Gastroesophageal sphincter (tissue), 4 donors: Measurements from ENCODE around the gene FNIP2. TPM values are rescaled to one million over a fixed set of nuclear protein-coding genes. Genes with fewer than 3 reads are reported as not detected.

ENCODE experiments used
- ATAC-seq: fragments of 150-250 bp; one replicate; pipeline ENCODE4 v1.9.1; 2016; ENCODE audit warnings: mild to moderate bottlenecking, moderate library complexity
- H3K27ac ChIP-seq, 4 donors: fragments of 200-600 bp; sonication (generic) in 3 of 4; 1 replicate in 3 of 4; 2 replicates in 1 of 4; pipeline ENCODE4 v1.5.1; 2016 to 2019
- H3K27me3 ChIP-seq: fragments of 200-600 bp; sonication (generic); one replicate; pipeline ENCODE4 v1.5.1; 2019
- H3K36me3 ChIP-seq, 2 donors: fragments of 200-600 bp; sonication (generic); one replicate each; pipeline ENCODE4 v1.5.1; 2019; ENCODE audit warnings: control low read depth in 1 of 2
- H3K4me1 ChIP-seq, 3 donors: fragments of 200-600 bp; sonication (generic); 1 replicate in 2 of 3; 2 replicates in 1 of 3; pipeline ENCODE4 v1.5.1; 2016 to 2019; ENCODE audit warnings: control low read depth in 2 of 3
- H3K4me3 ChIP-seq, 2 donors: fragments of 200-600 bp; sonication (generic); one replicate each; pipeline ENCODE4 v1.5.1; 2019; ENCODE audit warnings: mild to moderate bottlenecking in 1 of 2, moderate library complexity in 1 of 2
- H3K9me3 ChIP-seq, 3 donors: fragments of 200-600 bp; sonication (generic); one replicate each; pipeline ENCODE4 v1.5.1; 2017 to 2019; ENCODE audit warnings: control low read depth in 2 of 3
- EP300 ChIP-seq: sonication (generic); formaldehyde crosslinking; IDR thresholded peaks from one replicate; pipeline ENCODE4 v1.6.1; 2017; ENCODE audit warnings: antibody characterized with exemption, mild to moderate bottlenecking
- POLR2A ChIP-seq, 2 donors: fragments of 450-650 bp; IDR thresholded peaks; one replicate each; pipeline ENCODE4 v1.6.1; 2017; ENCODE audit warnings: antibody characterized with exemption in 2 of 2, mild to moderate bottlenecking in 2 of 2, moderate library complexity in 1 of 2
- POLR2AphosphoS5 ChIP-seq: sonication (generic); formaldehyde crosslinking; IDR thresholded peaks from one replicate; pipeline ENCODE4 v1.6.1; 2017; ENCODE audit warnings: antibody characterized with exemption
- WGBS, 2 donors: methylation state at CpG; one replicate each; pipeline ENCODE4 v1.1.5; 2018; ENCODE audit warnings: low coverage in 1 of 2; 5-methylcytosine and 5-hydroxymethylcytosine counted together
- total RNA-seq, 4 donors: library from RNA; depleted of rRNA; stranded (reverse); fragments of >200 nt; gene quantifications; one replicate each; pipeline ENCODE4 v1.1.0, GENCODE V29; 2016
- TF ChIP-seq, protein P1 (sequence below), 4 experiments: fragments of 200-600 bp in 2 of 4; fragments of 450-650 bp in 2 of 4; sonication (generic) in 1 of 4; IDR thresholded peaks; one replicate each; pipeline ENCODE4 v1.5.1; 2017 to 2019; ENCODE audit warnings: antibody characterized with exemption in 4 of 4, mild to moderate bottlenecking in 2 of 4, moderate library complexity in 2 of 4

FNIP2 gene
- total RNA-seq, 4 donors from 2014 or later: 53.0 to 135 (median 70.5) TPM

DNA sequence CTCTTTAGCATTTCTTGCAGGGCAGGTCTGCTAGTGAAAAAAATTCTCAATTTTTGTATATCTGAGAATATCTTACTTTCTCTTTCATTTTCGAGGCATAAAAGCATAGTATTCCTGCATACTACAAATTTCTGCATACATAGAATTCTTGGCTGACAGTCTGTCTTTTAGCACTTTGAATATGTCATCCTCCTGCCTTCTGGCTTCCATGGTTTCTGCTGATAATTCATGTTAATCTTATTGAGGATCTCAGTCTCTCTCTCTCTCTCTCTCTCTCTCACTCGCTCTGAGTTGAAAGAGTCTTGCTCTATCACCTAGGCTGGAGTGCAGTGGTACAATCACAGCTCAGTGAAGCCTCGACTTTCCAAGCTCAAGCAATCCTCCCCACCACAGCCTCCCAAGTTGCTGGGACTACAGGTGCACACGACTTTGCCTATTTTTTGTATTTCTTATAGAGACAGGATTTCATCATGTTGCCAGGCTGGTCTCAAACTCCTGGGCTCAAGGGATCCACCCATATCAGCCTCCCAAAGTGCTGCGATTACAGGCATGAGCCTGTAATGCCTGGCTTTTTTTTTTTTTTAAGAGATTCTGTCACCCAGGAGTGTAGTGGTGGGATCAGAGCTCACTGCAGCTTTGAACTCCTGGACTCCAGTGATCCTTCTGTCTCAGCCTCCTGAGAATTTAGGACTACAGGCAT is 161.3 kb downstream of the FNIP2 start:
- ATAC-seq: no peak
- 71 to 82% methylated on average over 5 of the region's 5 CpGs for WGBS, 2 donors
- no peaks in the 10 kb centered on the region for H3K27me3 ChIP-seq

DNA sequence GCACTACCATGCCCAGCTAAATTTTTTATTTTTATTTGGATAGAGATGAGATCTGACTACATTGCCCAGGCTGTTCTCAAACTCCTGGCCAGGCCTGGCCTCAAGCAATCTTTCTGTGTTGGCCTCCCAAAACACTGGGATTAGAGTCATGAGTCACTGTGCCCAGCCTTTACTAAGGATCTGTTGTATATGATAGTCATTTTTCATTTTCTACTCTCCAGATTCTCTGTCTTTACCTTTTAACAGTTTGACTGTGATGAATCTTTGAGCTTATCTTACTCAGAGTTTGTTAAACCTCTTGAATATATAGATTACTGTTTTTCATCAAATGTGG is 161.8 kb downstream of the FNIP2 start:
- ATAC-seq: no peak
- H3K4me1 ChIP-seq: no peaks in the 10 kb centered on the region
- H3K4me3 ChIP-seq: no peak overlapping the region
- no peaks in the 10 kb centered on the region for H3K9me3 ChIP-seq
- H3K27ac ChIP-seq: no peak overlapping the region
- TF ChIP-seq, protein P1, sequence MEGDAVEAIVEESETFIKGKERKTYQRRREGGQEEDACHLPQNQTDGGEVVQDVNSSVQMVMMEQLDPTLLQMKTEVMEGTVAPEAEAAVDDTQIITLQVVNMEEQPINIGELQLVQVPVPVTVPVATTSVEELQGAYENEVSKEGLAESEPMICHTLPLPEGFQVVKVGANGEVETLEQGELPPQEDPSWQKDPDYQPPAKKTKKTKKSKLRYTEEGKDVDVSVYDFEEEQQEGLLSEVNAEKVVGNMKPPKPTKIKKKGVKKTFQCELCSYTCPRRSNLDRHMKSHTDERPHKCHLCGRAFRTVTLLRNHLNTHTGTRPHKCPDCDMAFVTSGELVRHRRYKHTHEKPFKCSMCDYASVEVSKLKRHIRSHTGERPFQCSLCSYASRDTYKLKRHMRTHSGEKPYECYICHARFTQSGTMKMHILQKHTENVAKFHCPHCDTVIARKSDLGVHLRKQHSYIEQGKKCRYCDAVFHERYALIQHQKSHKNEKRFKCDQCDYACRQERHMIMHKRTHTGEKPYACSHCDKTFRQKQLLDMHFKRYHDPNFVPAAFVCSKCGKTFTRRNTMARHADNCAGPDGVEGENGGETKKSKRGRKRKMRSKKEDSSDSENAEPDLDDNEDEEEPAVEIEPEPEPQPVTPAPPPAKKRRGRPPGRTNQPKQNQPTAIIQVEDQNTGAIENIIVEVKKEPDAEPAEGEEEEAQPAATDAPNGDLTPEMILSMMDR (IDR thresholded peaks at IDR 0.05): no peak
- TF ChIP-seq POLR2A (IDR thresholded peaks at IDR 0.05) (no peak), EP300 (no peak), POLR2AphosphoS5 (no peak)
- H3K27me3 ChIP-seq: no peaks in the 10 kb centered on the region
- H3K36me3 ChIP-seq: no peaks in the 10 kb centered on the region

More for the DNA sequence above, 161.3 kb downstream of the FNIP2 start:
- Histone ChIP-seq H3K9me3 (no peaks in the 10 kb centered on the region), H3K4me3 (no peak overlapping the region), H3K36me3 (no peaks in the 10 kb centered on the region), H3K4me1 (no peaks in the 10 kb centered on the region), H3K27ac (no peak overlapping the region)
- TF ChIP-seq EP300: no peak
- TF ChIP-seq, protein P1 (IDR thresholded peaks at IDR 0.05): no peak
- TF ChIP-seq POLR2AphosphoS5: no peak

- ATAC-seq: no peak
- Histone ChIP-seq H3K4me1 (no peaks in the 10 kb centered on the region), H3K27ac (no peak overlapping the region), H3K27me3 (no peaks in the 10 kb centered on the region), H3K36me3 (no peaks in the 10 kb centered on the region), H3K4me3 (no peak overlapping the region), H3K9me3 (no peaks in the 10 kb centered on the region)
- WGBS, 2 donors: 40 to 82% methylated on average over 2 of the region's 2 CpGs
- no peak for TF ChIP-seq EP300
- TF ChIP-seq, protein P1 (IDR thresholded peaks at IDR 0.05): no peak
- TF ChIP-seq POLR2A (IDR thresholded peaks at IDR 0.05): no peak
- TF ChIP-seq POLR2AphosphoS5: no peak
These were observed 164.4 kb downstream of the FNIP2 start for GRCh38 chr4:158933236-158933635.

- Histone ChIP-seq H3K27me3 (no peaks in the 10 kb centered on the region), H3K9me3 (no peaks in the 10 kb centered on the region), H3K27ac (no peak overlapping the region), H3K4me3 (no peak overlapping the region), H3K36me3 (no peaks in the 10 kb centered on the region), H3K4me1 (no peaks in the 10 kb centered on the region)
- WGBS, 2 donors: 94 to 96% methylated on average over 6 of the region's 6 CpGs
- TF ChIP-seq EP300: no peak
- no peak for TF ChIP-seq POLR2A (IDR thresholded peaks at IDR 0.05)
- TF ChIP-seq POLR2AphosphoS5: no peak
- TF ChIP-seq, protein P1 (IDR thresholded peaks at IDR 0.05): no peak
- ATAC-seq: no peak
These were observed 166.3 kb downstream of the FNIP2 start for GRCh38 chr4:158934996-158935669.

- no peak overlapping the region for H3K4me3 ChIP-seq
- H3K36me3 ChIP-seq: no peaks in the 10 kb centered on the region
- TF ChIP-seq POLR2AphosphoS5: no peak
- TF ChIP-seq POLR2A (IDR thresholded peaks at IDR 0.05): no peak
- H3K27me3 ChIP-seq: no peaks in the 10 kb centered on the region
- 55 to 62% methylated on average over 3 to 6 of the region's 6 CpGs for WGBS, 2 donors
- H3K4me1 ChIP-seq: no peaks in the 10 kb centered on the region
- peak; percentile 76 for ATAC-seq
- H3K9me3 ChIP-seq: no peaks in the 10 kb centered on the region
- H3K27ac ChIP-seq: peak overlapping the region in 1 of 4 donors; percentile 37
These were observed 167.4 kb downstream of the FNIP2 start for GRCh38 chr4:158936238-158936637.
